ENCODE measurements around the gene ITFG2. TPM values are rescaled to one million over a fixed set of nuclear protein-coding genes. Genes with fewer than 3 reads are reported as not detected.
A peak's percentile ranks its signal among the peaks of the same experiment; 100 is the strongest.
"Not testable (repeated sequence)": the region's sequence is repeated elsewhere in the genome, so short reads cannot be mapped to it uniquely, and the experiment has no call there.

ITFG2 gene
- total RNA-seq, 1 donor from 2014 or later, result 12.0 TPM

GRCh38 chr12:2765608-2766007 lies 46.9 kb upstream of the ITFG2 start:
- H2AFZ ChIP-seq (replicated peaks), result no peak overlapping the region
- no peaks in the 10 kb centered on the region for H3F3A ChIP-seq (ENCODE audit: low read depth)
- no peaks in the 10 kb centered on the region for H3K9me3 Mint-ChIP-seq
- H3K9ac ChIP-seq, result no peak overlapping the region
- TF ChIP-seq CTCF (IDR thresholded peaks at IDR 0.05) (no peak), EZH2phosphoT487 (IDR thresholded peaks at IDR 0.05) (no peak), EZH2 (IDR thresholded peaks at IDR 0.05) (no peak)
- no peaks in the 10 kb centered on the region for H3K36me3 Mint-ChIP-seq
- H3K27ac ChIP-seq, result no peak overlapping the region
- H3K27me3 Mint-ChIP-seq (ENCODE audit: insufficient read depth, low read depth), result no peaks in the 10 kb centered on the region
- no peaks in the 10 kb centered on the region for H3K4me1 ChIP-seq
- no peaks in the 10 kb centered on the region for H3K4me1 Mint-ChIP-seq
- H3K36me3 ChIP-seq, result no peaks in the 10 kb centered on the region
- H3K4me3 Mint-ChIP-seq, result no peak overlapping the region
- H3K27me3 ChIP-seq, result no peaks in the 10 kb centered on the region
- H3K79me2 ChIP-seq (ENCODE audit: low read depth), result no peaks in the 10 kb centered on the region
- H3K4me3 ChIP-seq, result no peak overlapping the region
- no peaks in the 10 kb centered on the region for H4K20me1 ChIP-seq (ENCODE audit: low read depth)
- no peak overlapping the region for H3K27ac Mint-ChIP-seq
- no peaks in the 10 kb centered on the region for H3K9me3 ChIP-seq (ENCODE audit: low read depth)
- no peak for DNase-seq (ENCODE audit: low spot score)
- no peak overlapping the region for H3K4me2 ChIP-seq

- H4K20me1 ChIP-seq (ENCODE audit: low read depth), result no peaks in the 10 kb centered on the region
- H3K4me2 ChIP-seq, result no peak overlapping the region
- DNase-seq (ENCODE audit: low spot score), result no peak
- TF ChIP-seq EZH2 (IDR thresholded peaks at IDR 0.05) (no peak), CTCF (IDR thresholded peaks at IDR 0.05) (no peak), EZH2phosphoT487 (IDR thresholded peaks at IDR 0.05) (no peak)
- H3K27ac Mint-ChIP-seq, result no peak overlapping the region
- H3K79me2 ChIP-seq (ENCODE audit: low read depth), result no peaks in the 10 kb centered on the region
- H3F3A ChIP-seq (ENCODE audit: low read depth), result no peaks in the 10 kb centered on the region
- H3K9me3 Mint-ChIP-seq, result no peaks in the 10 kb centered on the region
- H3K9ac ChIP-seq, result no peak overlapping the region
- no peaks in the 10 kb centered on the region for H3K27me3 ChIP-seq
- no peaks in the 10 kb centered on the region for H3K9me3 ChIP-seq (ENCODE audit: low read depth)
- no peaks in the 10 kb centered on the region for H3K4me1 Mint-ChIP-seq
- H3K4me1 ChIP-seq, result no peaks in the 10 kb centered on the region
- no peak overlapping the region for H3K4me3 ChIP-seq
- no peaks in the 10 kb centered on the region for H3K36me3 ChIP-seq
- no peak overlapping the region for H3K27ac ChIP-seq
- peaks cover 2% of the 10 kb centered on the region for H3K27me3 Mint-ChIP-seq (ENCODE audit: insufficient read depth, low read depth)
- H3K36me3 Mint-ChIP-seq, result no peaks in the 10 kb centered on the region
- H2AFZ ChIP-seq (replicated peaks), result no peak overlapping the region
- H3K4me3 Mint-ChIP-seq, result no peak overlapping the region
Measured at GRCh38 chr12:2768224-2768961, 44.1 kb upstream of the ITFG2 start.

GRCh38 chr12:2769866-2770533 lies 42.5 kb upstream of the ITFG2 start:
- H3K9me3 Mint-ChIP-seq, result no peaks in the 10 kb centered on the region
- Histone ChIP-seq H3K79me2 (ENCODE audit: low read depth) (no peaks in the 10 kb centered on the region), H3K9ac (no peak overlapping the region), H4K20me1 (ENCODE audit: low read depth) (no peaks in the 10 kb centered on the region), H2AFZ (replicated peaks) (no peak overlapping the region), H3K4me3 (no peak overlapping the region), H3K27me3 (no peaks in the 10 kb centered on the region), H3F3A (ENCODE audit: low read depth) (no peaks in the 10 kb centered on the region), H3K4me2 (no peak overlapping the region), H3K4me1 (no peaks in the 10 kb centered on the region), H3K27ac (no peak overlapping the region), H3K9me3 (ENCODE audit: low read depth) (no peaks in the 10 kb centered on the region), H3K36me3 (no peaks in the 10 kb centered on the region)
- no peak for TF ChIP-seq EZH2phosphoT487 (IDR thresholded peaks at IDR 0.05)
- TF ChIP-seq EZH2 (IDR thresholded peaks at IDR 0.05), result no peak
- no peak for TF ChIP-seq CTCF (IDR thresholded peaks at IDR 0.05)
- DNase-seq (ENCODE audit: low spot score), result peak; percentile 39
- H3K27ac Mint-ChIP-seq, result no peak overlapping the region
- H3K36me3 Mint-ChIP-seq, result no peaks in the 10 kb centered on the region
- H3K27me3 Mint-ChIP-seq (ENCODE audit: insufficient read depth, low read depth), result peaks cover 4% of the 10 kb centered on the region
- H3K4me3 Mint-ChIP-seq, result no peak overlapping the region
- no peaks in the 10 kb centered on the region for H3K4me1 Mint-ChIP-seq

GRCh38 chr12:2770544-2770943 lies 41.9 kb upstream of the ITFG2 start:
- H3K79me2 ChIP-seq (ENCODE audit: low read depth); H3K36me3 ChIP-seq; H3K4me2 ChIP-seq; H4K20me1 ChIP-seq (ENCODE audit: low read depth); H3F3A ChIP-seq (ENCODE audit: low read depth); H3K4me1 ChIP-seq; H3K9ac ChIP-seq; H3K27me3 Mint-ChIP-seq (ENCODE audit: insufficient read depth, low read depth); H3K27me3 ChIP-seq; DNase-seq (ENCODE audit: low spot score); H2AFZ ChIP-seq (replicated peaks); H3K4me3 ChIP-seq; H3K4me1 Mint-ChIP-seq; H3K27ac Mint-ChIP-seq; H3K9me3 ChIP-seq (ENCODE audit: low read depth); H3K9me3 Mint-ChIP-seq; H3K4me3 Mint-ChIP-seq; H3K36me3 Mint-ChIP-seq; H3K27ac ChIP-seq: not testable (repeated sequence)
